Measurements from ENCODE around the gene PGLYRP4.

DNA sequence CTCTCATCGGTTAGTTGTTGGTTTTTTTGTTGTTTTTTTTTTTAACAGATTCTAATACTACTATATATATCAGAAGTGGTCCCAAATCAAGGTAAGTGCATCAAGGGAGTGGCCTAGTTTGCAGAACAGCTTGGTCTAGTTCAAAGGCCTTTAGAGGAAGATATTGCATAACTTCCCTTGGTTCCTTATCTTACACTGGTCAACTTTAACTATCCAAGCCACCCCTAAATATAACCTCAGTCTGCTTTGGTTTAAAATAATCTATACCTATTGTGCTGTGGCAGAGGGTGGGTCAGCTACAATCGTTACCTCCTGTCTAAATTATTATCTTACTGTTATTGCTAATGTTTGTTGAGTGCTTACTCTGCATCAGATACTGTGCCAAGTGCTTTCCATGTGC lies 19.9 kb upstream of the PGLYRP4 start:
- TF ChIP-seq, protein P1, sequence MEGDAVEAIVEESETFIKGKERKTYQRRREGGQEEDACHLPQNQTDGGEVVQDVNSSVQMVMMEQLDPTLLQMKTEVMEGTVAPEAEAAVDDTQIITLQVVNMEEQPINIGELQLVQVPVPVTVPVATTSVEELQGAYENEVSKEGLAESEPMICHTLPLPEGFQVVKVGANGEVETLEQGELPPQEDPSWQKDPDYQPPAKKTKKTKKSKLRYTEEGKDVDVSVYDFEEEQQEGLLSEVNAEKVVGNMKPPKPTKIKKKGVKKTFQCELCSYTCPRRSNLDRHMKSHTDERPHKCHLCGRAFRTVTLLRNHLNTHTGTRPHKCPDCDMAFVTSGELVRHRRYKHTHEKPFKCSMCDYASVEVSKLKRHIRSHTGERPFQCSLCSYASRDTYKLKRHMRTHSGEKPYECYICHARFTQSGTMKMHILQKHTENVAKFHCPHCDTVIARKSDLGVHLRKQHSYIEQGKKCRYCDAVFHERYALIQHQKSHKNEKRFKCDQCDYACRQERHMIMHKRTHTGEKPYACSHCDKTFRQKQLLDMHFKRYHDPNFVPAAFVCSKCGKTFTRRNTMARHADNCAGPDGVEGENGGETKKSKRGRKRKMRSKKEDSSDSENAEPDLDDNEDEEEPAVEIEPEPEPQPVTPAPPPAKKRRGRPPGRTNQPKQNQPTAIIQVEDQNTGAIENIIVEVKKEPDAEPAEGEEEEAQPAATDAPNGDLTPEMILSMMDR (IDR thresholded peaks at IDR 0.05; ENCODE audit: low read length), result no peak
- TF ChIP-seq EZH2 (IDR thresholded peaks at IDR 0.05; ENCODE audit: borderline replicate concordance, low read length), result no peak

All from OCI-LY1 (cell line).